Nephron (organoid): ENCODE measurements around the gene CARD14.

Experiments used
- H3K27ac Mint-ChIP-seq, 3 experiments: 2 replicates each; pipeline ENCODE4 v1.8.0; 2020; ENCODE audit warnings: mixed read lengths in 3 of 3, mild to moderate bottlenecking in 2 of 3, moderate library complexity in 1 of 3
- H3K27me3 Mint-ChIP-seq: 2 replicates; pipeline ENCODE4 v1.8.0; 2021; ENCODE audit warnings: low read depth, mild to moderate bottlenecking, moderate library complexity, mixed read lengths
- H3K36me3 Mint-ChIP-seq: 2 replicates; pipeline ENCODE4 v1.8.0; 2020; ENCODE audit warnings: low read depth, mixed read lengths
- H3K4me1 Mint-ChIP-seq: 2 replicates; pipeline ENCODE4 v1.8.0; 2020; ENCODE audit warnings: mixed read lengths
- H3K4me3 Mint-ChIP-seq, 3 experiments: 2 replicates each; pipeline ENCODE4 v1.8.0; 2020; ENCODE audit warnings: mild to moderate bottlenecking in 3 of 3, mixed read lengths in 3 of 3, moderate library complexity in 2 of 3
- H3K9me3 Mint-ChIP-seq: 2 replicates; pipeline ENCODE4 v1.8.0; 2020; ENCODE audit warnings: mixed read lengths
- TF ChIP-seq, protein P1 (sequence below), 3 experiments: fragments of 200-600 bp; sonication (generic); IDR thresholded peaks; one replicate each; pipeline ENCODE4 v1.5.0; 2021; ENCODE audit warnings: antibody characterized with exemption in 3 of 3; ENCODE audit not compliant: unreplicated experiment in 3 of 3

Gene CARD14

DNA sequence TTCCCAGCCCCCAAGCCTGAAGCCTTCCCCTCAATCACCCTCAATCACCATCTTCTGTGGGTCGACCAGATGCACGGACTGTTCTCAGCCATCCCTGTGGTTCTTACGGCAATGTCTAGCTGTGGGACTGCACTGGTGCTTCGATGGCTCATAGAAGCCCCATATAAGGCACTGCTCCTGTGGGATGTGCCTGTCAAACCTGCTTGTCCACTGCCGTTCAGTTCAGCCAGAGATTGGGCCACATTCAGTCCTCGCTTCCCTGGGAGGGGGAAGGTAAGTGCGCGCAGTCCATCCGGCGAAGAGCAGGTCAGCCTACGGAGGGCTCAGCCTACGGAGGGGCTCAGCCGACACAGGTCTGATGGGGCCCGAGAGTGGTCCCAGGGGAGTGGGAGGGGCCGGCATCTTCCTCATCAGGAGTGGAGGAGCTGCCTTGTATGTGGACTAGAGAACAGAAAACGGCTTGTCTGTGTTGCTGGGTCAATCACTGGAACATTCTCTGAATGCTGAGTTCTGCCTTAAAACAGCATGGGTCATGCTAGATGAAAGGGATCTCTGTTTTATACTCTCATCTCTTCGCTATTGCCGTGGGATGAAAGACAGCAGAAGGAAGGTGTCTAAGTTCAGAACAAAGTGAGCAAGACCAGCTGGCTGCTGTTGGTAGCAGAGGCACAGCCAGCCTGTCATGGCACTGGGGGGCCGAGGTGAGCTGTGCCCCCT, at the start of gene CARD14:
TSS of gene CARD14 (plus strand) at position 247 of the 717 bp plus-strand sequence. CDS start 11,409 bp downstream, outside the sequence.
- TF ChIP-seq, protein P1, sequence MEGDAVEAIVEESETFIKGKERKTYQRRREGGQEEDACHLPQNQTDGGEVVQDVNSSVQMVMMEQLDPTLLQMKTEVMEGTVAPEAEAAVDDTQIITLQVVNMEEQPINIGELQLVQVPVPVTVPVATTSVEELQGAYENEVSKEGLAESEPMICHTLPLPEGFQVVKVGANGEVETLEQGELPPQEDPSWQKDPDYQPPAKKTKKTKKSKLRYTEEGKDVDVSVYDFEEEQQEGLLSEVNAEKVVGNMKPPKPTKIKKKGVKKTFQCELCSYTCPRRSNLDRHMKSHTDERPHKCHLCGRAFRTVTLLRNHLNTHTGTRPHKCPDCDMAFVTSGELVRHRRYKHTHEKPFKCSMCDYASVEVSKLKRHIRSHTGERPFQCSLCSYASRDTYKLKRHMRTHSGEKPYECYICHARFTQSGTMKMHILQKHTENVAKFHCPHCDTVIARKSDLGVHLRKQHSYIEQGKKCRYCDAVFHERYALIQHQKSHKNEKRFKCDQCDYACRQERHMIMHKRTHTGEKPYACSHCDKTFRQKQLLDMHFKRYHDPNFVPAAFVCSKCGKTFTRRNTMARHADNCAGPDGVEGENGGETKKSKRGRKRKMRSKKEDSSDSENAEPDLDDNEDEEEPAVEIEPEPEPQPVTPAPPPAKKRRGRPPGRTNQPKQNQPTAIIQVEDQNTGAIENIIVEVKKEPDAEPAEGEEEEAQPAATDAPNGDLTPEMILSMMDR (IDR thresholded peaks at IDR 0.05; ENCODE audit: unreplicated experiment in 3 of 3) = no peak
- H3K4me1 Mint-ChIP-seq = peaks cover 7% of the 10 kb centered on the region
- no peaks in the 10 kb centered on the region for H3K36me3 Mint-ChIP-seq
- no peak within 1 kb of the TSS for H3K4me3 Mint-ChIP-seq
- no peaks in the 10 kb centered on the region for H3K9me3 Mint-ChIP-seq
- H3K27me3 Mint-ChIP-seq = peaks cover 19% of the 10 kb centered on the region
- H3K27ac Mint-ChIP-seq = no peak within 1 kb of the TSS

DNA sequence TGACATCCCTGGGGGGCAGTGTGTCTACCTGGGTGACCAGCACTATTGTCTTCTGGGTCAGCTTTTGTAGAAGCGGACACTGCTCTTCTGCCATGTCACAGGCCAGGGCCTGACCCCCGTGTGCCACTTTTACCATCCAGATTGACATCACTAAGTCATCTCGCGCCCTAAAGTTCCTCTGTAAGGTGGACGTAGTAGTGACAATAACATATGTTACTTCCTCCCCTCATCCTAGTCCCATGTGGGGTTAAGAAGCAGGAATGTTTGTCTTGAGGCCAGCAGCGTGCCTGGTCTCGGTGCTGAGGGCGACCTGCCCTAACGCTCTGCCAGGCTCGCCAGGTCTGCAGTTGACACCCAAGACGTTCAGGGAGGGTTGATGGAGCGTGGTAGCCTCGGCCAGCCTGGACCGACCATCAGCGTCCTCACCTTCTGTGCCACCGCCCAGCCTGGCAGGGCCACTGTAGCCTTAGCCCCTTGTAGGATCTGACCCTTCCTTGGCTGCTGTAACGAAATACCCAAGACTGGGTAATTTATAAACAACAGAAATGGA, 47.7 kb upstream of the CARD14 start:
- H3K36me3 Mint-ChIP-seq = no peaks in the 10 kb centered on the region
- no peak overlapping the region for H3K4me3 Mint-ChIP-seq
- peaks cover 7% of the 10 kb centered on the region for H3K4me1 Mint-ChIP-seq
- TF ChIP-seq, protein P1 (IDR thresholded peaks at IDR 0.05; ENCODE audit: unreplicated experiment in 3 of 3) = no peak
- no peaks in the 10 kb centered on the region for H3K9me3 Mint-ChIP-seq
- H3K27ac Mint-ChIP-seq = no peak overlapping the region
- H3K27me3 Mint-ChIP-seq = no peaks in the 10 kb centered on the region

DNA sequence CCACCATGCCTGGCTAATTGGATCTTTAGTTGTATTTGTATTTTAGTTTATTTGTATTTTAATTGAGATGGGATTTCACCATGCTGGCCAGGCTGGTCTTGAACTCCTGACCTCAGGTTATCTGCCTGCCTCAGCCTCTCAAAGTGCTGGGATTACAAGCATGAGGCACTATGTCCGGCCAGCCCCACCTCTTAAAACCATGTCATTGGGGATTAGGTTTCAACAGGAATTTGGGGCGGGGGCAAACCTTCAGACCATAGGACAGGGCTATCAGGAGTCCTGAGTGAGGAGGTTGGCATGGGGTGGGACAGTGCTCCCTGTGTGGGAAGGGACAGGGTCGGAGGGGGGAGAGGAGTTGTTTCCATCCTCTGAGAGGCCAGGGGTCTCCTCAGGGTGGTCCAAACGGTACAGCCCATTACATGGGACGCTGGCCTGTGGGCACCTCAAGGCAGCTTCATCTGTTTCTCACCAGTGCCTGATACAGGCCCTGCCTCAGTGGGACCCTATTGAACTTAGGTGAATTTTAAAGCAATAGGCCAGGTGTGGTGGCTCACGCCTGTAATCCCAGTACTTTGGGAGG, 46.8 kb upstream of the CARD14 start:
- no peaks in the 10 kb centered on the region for H3K36me3 Mint-ChIP-seq
- H3K4me1 Mint-ChIP-seq = peaks cover 7% of the 10 kb centered on the region
- TF ChIP-seq, protein P1 (IDR thresholded peaks at IDR 0.05; ENCODE audit: unreplicated experiment in 3 of 3) = no peak
- no peaks in the 10 kb centered on the region for H3K27me3 Mint-ChIP-seq
- no peak overlapping the region for H3K27ac Mint-ChIP-seq
- H3K4me3 Mint-ChIP-seq = no peak overlapping the region
- no peaks in the 10 kb centered on the region for H3K9me3 Mint-ChIP-seq

DNA sequence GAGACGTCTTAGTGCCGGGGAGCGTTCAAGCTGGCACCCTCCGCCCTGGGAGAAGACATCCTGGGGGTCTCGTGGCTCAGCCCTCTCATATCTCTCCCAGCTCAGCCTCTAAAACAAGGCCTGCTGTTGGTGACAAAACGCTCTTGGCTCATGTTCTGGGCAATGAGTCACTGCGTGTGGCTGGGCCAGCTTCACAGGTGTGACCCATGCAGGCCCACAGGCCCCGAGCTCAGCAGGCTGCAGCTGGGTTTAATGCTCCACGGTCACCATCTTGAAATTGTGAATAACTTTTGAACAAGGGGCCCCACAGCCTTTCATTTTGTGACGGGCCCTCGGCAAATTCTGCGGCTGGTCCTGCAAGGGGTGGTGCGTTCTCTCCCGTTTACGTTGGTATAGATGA, 46.0 kb upstream of the CARD14 start:
- H3K27me3 Mint-ChIP-seq = no peaks in the 10 kb centered on the region
- H3K4me1 Mint-ChIP-seq = peaks cover 7% of the 10 kb centered on the region
- peak overlapping the region in 2 of 3 experiments; percentile 42 to 43 for H3K27ac Mint-ChIP-seq
- TF ChIP-seq, protein P1 (IDR thresholded peaks at IDR 0.05; ENCODE audit: unreplicated experiment in 3 of 3) = no peak
- no peaks in the 10 kb centered on the region for H3K9me3 Mint-ChIP-seq
- H3K36me3 Mint-ChIP-seq = no peaks in the 10 kb centered on the region
- no peak overlapping the region for H3K4me3 Mint-ChIP-seq

DNA sequence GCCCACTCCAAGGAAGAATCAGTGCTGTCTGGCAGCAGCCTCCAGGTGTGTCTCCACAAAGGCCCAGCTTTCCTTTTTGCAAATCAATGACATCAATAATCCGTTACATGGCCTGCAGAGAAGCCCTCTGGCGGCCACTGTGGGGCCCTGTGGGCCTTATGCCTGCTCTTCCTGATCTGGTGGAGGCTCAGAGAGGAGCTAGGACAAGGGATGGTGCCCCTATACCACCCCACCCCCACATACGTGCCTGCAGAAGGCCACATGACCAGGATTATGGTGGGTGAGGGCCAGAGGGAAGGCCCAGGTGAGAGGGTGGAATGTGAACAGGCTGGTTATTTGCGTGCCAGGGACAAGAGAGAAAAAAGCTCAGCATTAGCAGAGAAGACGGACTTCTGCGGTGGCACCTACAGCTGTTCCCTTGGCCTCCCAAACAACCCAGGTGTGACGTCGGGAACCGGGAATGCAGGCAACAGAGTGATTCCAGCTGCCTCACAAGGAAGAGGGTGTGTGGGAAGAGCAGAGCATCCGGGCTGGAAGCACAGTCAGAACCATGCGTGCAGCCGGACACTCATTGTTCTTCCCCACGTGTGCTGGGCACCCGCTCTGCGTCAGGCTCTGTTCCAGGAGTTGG, 45.4 kb upstream of the CARD14 start:
- H3K27me3 Mint-ChIP-seq = no peaks in the 10 kb centered on the region
- peaks cover 7% of the 10 kb centered on the region for H3K4me1 Mint-ChIP-seq
- no peak overlapping the region for H3K4me3 Mint-ChIP-seq
- H3K36me3 Mint-ChIP-seq = no peaks in the 10 kb centered on the region
- TF ChIP-seq, protein P1 (IDR thresholded peaks at IDR 0.05; ENCODE audit: unreplicated experiment in 3 of 3) = peak; percentile 48 to 52 (median 52)
- no peaks in the 10 kb centered on the region for H3K9me3 Mint-ChIP-seq
- H3K27ac Mint-ChIP-seq = peak overlapping the region in 2 of 3 experiments; percentile 42 to 43
